Naive thymus-derived CD4-positive, alpha-beta T cell (primary cell): Measurements from ENCODE around the gene TBC1D16. TPM values are rescaled to one million over a fixed set of nuclear protein-coding genes. Genes with fewer than 3 reads are reported as not detected.
A peak's percentile ranks its signal among the peaks of the same experiment; 100 is the strongest.

Source experiments
- ATAC-seq: fragments of 150-1000 bp; cut with Tn5 transposase; 2 replicates; pipeline ENCODE4 v1.10.0; 2021; ENCODE audit warnings: mild to moderate bottlenecking, moderate library complexity
- CTCF ChIA-PET: fragments of 350-600 bp; sonication (Branson Sonifier 250); formaldehyde crosslinking; loops from one replicate; lab custom pipeline; 2021; ENCODE audit warnings: antibody characterized with exemption; lab: Charles Lee
- POLR2A ChIA-PET: fragments of 350-600 bp; sonication (Branson Sonifier 250); formaldehyde crosslinking; loops from one replicate; lab custom pipeline; 2021; ENCODE audit warnings: antibody characterized with exemption, inconsistent platforms; lab: Charles Lee
- DNase-seq, 9 donors: peaks; one replicate each; pipeline versions ENCODE4 v3.0.0 to v3.0.0-alpha.2; 2020 to 2022; ENCODE audit warnings: mixed read lengths in 1 of 9
- H3K27ac ChIP-seq: one replicate; pipeline ENCODE4 v1.7.0; 2013; ENCODE audit warnings: mild to moderate bottlenecking, low read depth, low read length, moderate library complexity
- H3K27me3 ChIP-seq, 2 donors: one replicate each; pipeline ENCODE4 v1.7.0; 2013; ENCODE audit warnings: low read length in 2 of 2, mild to moderate bottlenecking in 2 of 2, moderate library complexity in 2 of 2; ENCODE audit not compliant: control insufficient read depth in 2 of 2, insufficient read depth in 2 of 2
- H3K36me3 ChIP-seq, 3 experiments: 1 replicate in 2 of 3; 2 replicates in 1 of 3; pipeline ENCODE4 v1.7.0; 2013; ENCODE audit warnings: low read length in 3 of 3, mild to moderate bottlenecking in 3 of 3, moderate library complexity in 1 of 3; ENCODE audit not compliant: insufficient read depth in 3 of 3, control insufficient read depth in 2 of 3
- H3K4me1 ChIP-seq, 2 donors: one replicate each; pipeline ENCODE4 v1.7.0; 2013; ENCODE audit warnings: low read length in 2 of 2, mild to moderate bottlenecking in 2 of 2, moderate library complexity in 1 of 2; ENCODE audit not compliant: control insufficient read depth in 2 of 2, insufficient read depth in 2 of 2
- H3K4me3 ChIP-seq: 2 replicates; pipeline ENCODE4 v1.7.0; 2013; ENCODE audit warnings: mild to moderate bottlenecking, low read length
- H3K9me3 ChIP-seq, 3 experiments: 1 replicate in 2 of 3; 2 replicates in 1 of 3; pipeline ENCODE4 v1.7.0; 2013; ENCODE audit warnings: low read length in 3 of 3; ENCODE audit not compliant: control insufficient read depth in 2 of 3
- H3K27ac Mint-ChIP-seq, 9 donors: one replicate each; pipeline ENCODE4 v1.8.0; 2020 to 2022; ENCODE audit warnings: mixed read lengths in 9 of 9, mild to moderate bottlenecking in 8 of 9, moderate library complexity in 5 of 9, inconsistent platforms in 2 of 9
- H3K27me3 Mint-ChIP-seq, 5 donors: one replicate each; pipeline ENCODE4 v1.8.0; 2021 to 2022; ENCODE audit warnings: mixed read lengths in 5 of 5, mild to moderate bottlenecking in 1 of 5
- H3K36me3 Mint-ChIP-seq, 5 donors: one replicate each; pipeline ENCODE4 v1.8.0; 2020 to 2022; ENCODE audit warnings: mixed read lengths in 5 of 5, mild to moderate bottlenecking in 3 of 5, inconsistent platforms in 1 of 5
- H3K4me1 Mint-ChIP-seq, 7 donors: one replicate each; pipeline ENCODE4 v1.8.0; 2020 to 2022; ENCODE audit warnings: mixed read lengths in 7 of 7, mild to moderate bottlenecking in 3 of 7, inconsistent platforms in 1 of 7
- H3K4me3 Mint-ChIP-seq, 10 donors: one replicate each; pipeline ENCODE4 v1.8.0; 2020 to 2022; ENCODE audit warnings: mild to moderate bottlenecking in 10 of 10, mixed read lengths in 10 of 10, moderate library complexity in 6 of 10, inconsistent platforms in 2 of 10
- H3K9me3 Mint-ChIP-seq, 11 donors: one replicate each; pipeline ENCODE4 v1.8.0; 2020 to 2022; ENCODE audit warnings: mixed read lengths in 11 of 11, mild to moderate bottlenecking in 4 of 11, inconsistent platforms in 1 of 11, moderate library complexity in 1 of 11
- intact Hi-C, 2 donors: fragments of 100-400 bp; cut with micrococcal nuclease; formaldehyde crosslinking; loops; one replicate each; pipeline ENCODE4 v1.15.1; 2023
- polyA plus RNA-seq, 2 donors: library from polyadenylated mRNA; unstranded; fragments of 300-500 nt; fragmentation: Illumina TruSeq; gene quantifications; one replicate each; pipeline ENCODE4 v1.2.3, GENCODE V29; 2021
- total RNA-seq, 6 experiments: library from RNA in 5 of 6; stranded (reverse) in 5 of 6; gene quantifications; 1 replicate in 5 of 6; 2 replicates in 1 of 6; pipeline ENCODE4 v1.2.3 and lab custom pipeline; 2021 to 2026

The TBC1D16 gene
- total and polyA plus RNA-seq, 7 experiments from 2014 or later, result 0.44 to 2.5 (median 1.2) TPM

DNA sequence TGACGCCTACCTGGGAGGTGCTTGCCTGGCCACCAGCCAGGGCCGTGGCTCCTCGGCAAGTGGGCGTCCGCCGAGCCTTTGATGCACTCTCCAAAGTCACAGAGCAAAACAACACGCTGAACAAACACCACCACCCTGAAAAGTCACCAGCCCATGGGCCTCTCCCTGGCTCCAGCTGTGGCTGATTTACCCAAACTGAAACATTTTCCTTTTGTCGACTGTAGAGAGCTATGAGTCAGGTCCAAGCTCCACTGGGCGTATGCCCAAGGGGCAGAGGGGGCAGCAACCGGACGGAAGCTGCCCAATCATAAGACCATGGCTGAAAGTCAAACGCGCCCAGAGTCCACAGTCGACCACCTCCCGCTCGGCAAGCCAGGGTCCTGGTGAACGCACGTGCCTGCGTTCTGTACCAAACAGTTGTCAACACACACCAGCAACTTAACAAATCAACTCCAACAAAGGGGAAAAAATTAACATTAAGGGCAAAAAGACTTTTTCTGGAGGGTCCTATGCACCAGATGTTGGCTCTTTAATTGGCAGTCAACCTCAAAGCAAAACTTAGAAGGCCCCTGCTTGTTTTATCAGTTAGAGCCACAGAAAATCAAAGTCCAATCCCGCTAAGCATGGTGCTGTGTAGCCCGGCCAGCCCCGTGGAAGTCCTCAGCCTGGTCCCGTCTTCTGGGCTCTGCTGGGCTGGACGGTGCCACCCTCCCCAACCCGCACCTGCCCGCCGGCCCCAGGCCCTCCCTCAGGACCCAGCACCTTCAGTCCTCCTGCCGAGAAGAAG, 47.3 kb downstream of the TBC1D16 start:
- H3K9me3 ChIP-seq, result no peaks in the 10 kb centered on the region
- peak overlapping the region in 1 of 10 donors; percentile 16 for H3K4me3 Mint-ChIP-seq
- intact Hi-C loops, result no loop called here
- no peaks in the 10 kb centered on the region for H3K9me3 Mint-ChIP-seq
- peaks cover 13 to 23% (median 19%) of the 10 kb centered on the region in 7 donors for H3K4me1 Mint-ChIP-seq
- no peak overlapping the region for H3K27ac ChIP-seq
- no peaks in the 10 kb centered on the region for H3K36me3 ChIP-seq
- no peaks in the 10 kb centered on the region for H3K27me3 ChIP-seq
- H3K27me3 Mint-ChIP-seq, result peaks cover 0 to 6% (median 0%) of the 10 kb centered on the region in 5 donors
- ChIA-PET CTCF (no interaction called here), POLR2A (no interaction called here)
- no peak overlapping the region for H3K27ac Mint-ChIP-seq
- H3K4me1 ChIP-seq, result peaks cover 14 to 18% of the 10 kb centered on the region in 2 donors
- H3K36me3 Mint-ChIP-seq, result no peaks in the 10 kb centered on the region
- DNase-seq (no peak), ATAC-seq (no peak)
- H3K4me3 ChIP-seq, result no peak overlapping the region

- Histone ChIP-seq H3K27me3 (no peaks in the 10 kb centered on the region), H3K36me3 (no peaks in the 10 kb centered on the region), H3K4me3 (no peak overlapping the region), H3K9me3 (no peaks in the 10 kb centered on the region), H3K4me1 (peaks cover 11 to 12% of the 10 kb centered on the region in 2 donors), H3K27ac (no peak overlapping the region)
- no peak overlapping the region for H3K27ac Mint-ChIP-seq
- H3K27me3 Mint-ChIP-seq, result peaks cover 0 to 7% (median 0%) of the 10 kb centered on the region in 5 donors
- peak overlapping the region in 1 of 10 donors; percentile 16 for H3K4me3 Mint-ChIP-seq
- ATAC-seq, result no peak
- peaks cover 8 to 18% (median 14%) of the 10 kb centered on the region in 7 donors for H3K4me1 Mint-ChIP-seq
- no peaks in the 10 kb centered on the region for H3K36me3 Mint-ChIP-seq
- intact Hi-C loops, result no loop called here
- no peaks in the 10 kb centered on the region for H3K9me3 Mint-ChIP-seq
- CTCF ChIA-PET, result no interaction called here
- no peak for DNase-seq
- POLR2A ChIA-PET, result no interaction called here
Observed at GRCh38 chr17:79987935-79988184, 47.8 kb downstream of the TBC1D16 start.

DNA sequence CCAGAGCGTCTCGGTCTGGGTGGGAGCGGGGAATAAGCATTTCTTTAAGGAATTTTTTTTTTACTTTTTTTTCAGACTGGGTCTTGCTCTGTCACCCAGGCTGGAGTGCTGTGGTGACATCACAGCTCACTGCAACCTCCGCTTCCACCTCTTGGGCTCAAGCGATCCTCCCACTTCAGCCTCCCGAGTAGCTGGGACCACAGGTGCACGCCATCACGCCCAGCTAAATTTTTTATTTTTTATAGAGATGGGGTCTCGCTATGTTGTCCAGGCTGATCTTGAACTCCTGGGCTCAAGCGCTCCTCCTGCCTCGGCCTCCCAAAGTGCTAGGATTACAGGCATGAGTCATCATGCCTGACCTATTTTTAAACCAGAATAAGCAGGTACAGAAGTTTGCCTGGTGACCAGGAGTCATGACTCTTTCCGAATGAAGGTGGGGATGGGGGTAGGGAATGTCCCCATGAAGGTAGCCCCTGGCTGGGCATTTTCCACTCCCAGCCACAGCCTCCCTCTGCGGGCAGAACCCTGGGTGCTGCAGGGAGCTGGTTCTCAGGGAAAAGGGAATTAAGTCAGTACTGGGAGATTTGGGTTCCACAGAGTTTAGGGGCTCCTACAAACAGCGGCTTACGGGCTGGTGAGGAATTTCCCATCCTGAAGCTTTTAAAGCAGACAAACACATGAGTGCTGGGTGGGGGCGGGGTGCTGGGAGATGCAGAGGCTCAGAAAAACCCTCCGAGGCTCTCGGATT, 48.3 kb downstream of the TBC1D16 start:
- H3K9me3 Mint-ChIP-seq, result no peaks in the 10 kb centered on the region
- no peaks in the 10 kb centered on the region for H3K27me3 ChIP-seq
- no peaks in the 10 kb centered on the region for H3K36me3 Mint-ChIP-seq
- no peak overlapping the region for H3K27ac Mint-ChIP-seq
- CTCF ChIA-PET, result interaction anchor here (0.6 to 0.7 kb wide), 2 partner anchors 25 to 478 kb away, joined by 4 read pairs; no protein-coding TSS in a partner anchor
- intact Hi-C loops, result no loop called here
- no peak overlapping the region for H3K4me3 Mint-ChIP-seq
- H3K4me1 ChIP-seq, result peaks cover 6 to 7% of the 10 kb centered on the region in 2 donors
- H3K4me3 ChIP-seq, result no peak overlapping the region
- ATAC-seq (no peak), DNase-seq (no peak)
- H3K27ac ChIP-seq, result no peak overlapping the region
- H3K27me3 Mint-ChIP-seq, result peaks cover 0 to 7% (median 0%) of the 10 kb centered on the region in 5 donors
- H3K9me3 ChIP-seq, result no peaks in the 10 kb centered on the region
- POLR2A ChIA-PET, result no interaction called here
- H3K4me1 Mint-ChIP-seq, result peaks cover 3 to 13% (median 9%) of the 10 kb centered on the region in 7 donors
- no peaks in the 10 kb centered on the region for H3K36me3 ChIP-seq

- Mint-ChIP-seq H3K9me3 (no peaks in the 10 kb centered on the region), H3K4me1 (peaks cover 0 to 10% (median 6%) of the 10 kb centered on the region in 7 donors), H3K27me3 (peaks cover 0 to 7% (median 0%) of the 10 kb centered on the region in 5 donors), H3K27ac (no peak overlapping the region), H3K4me3 (no peak overlapping the region), H3K36me3 (no peaks in the 10 kb centered on the region)
- CTCF ChIA-PET, result no interaction called here
- H3K27ac ChIP-seq, result no peak overlapping the region
- intact Hi-C loops, result no loop called here
- POLR2A ChIA-PET, result no interaction called here
- DNase-seq, result no peak
- H3K9me3 ChIP-seq, result no peaks in the 10 kb centered on the region
- H3K36me3 ChIP-seq, result no peaks in the 10 kb centered on the region
- ATAC-seq, result no peak
- peaks cover 0 to 4% of the 10 kb centered on the region in 2 donors for H3K4me1 ChIP-seq
- no peak overlapping the region for H3K4me3 ChIP-seq
- H3K27me3 ChIP-seq, result no peaks in the 10 kb centered on the region
Observed at GRCh38 chr17:79986411-79987186, 49.1 kb downstream of the TBC1D16 start.

GRCh38 chr17:79985943-79986391, 49.7 kb downstream of the TBC1D16 start:
- Histone ChIP-seq H3K4me1 (no peaks in the 10 kb centered on the region), H3K36me3 (no peaks in the 10 kb centered on the region), H3K27me3 (no peaks in the 10 kb centered on the region), H3K9me3 (no peaks in the 10 kb centered on the region), H3K27ac (no peak overlapping the region), H3K4me3 (no peak overlapping the region)
- ChIA-PET CTCF (no interaction called here), POLR2A (no interaction called here)
- Mint-ChIP-seq H3K36me3 (no peaks in the 10 kb centered on the region), H3K27me3 (peaks cover 0 to 7% (median 0%) of the 10 kb centered on the region in 5 donors), H3K9me3 (no peaks in the 10 kb centered on the region), H3K4me3 (no peak overlapping the region), H3K4me1 (peaks cover 0 to 10% (median 3%) of the 10 kb centered on the region in 7 donors), H3K27ac (no peak overlapping the region)
- ATAC-seq (no peak), DNase-seq (no peak)
- intact Hi-C loops, result no loop called here

GRCh38 chr17:79985361-79985942, 50.2 kb downstream of the TBC1D16 start:
- ATAC-seq (no peak), DNase-seq (no peak)
- Histone ChIP-seq H3K9me3 (no peaks in the 10 kb centered on the region), H3K4me3 (no peak overlapping the region), H3K36me3 (no peaks in the 10 kb centered on the region), H3K4me1 (no peaks in the 10 kb centered on the region), H3K27me3 (no peaks in the 10 kb centered on the region), H3K27ac (no peak overlapping the region)
- H3K4me3 Mint-ChIP-seq, result no peak overlapping the region
- intact Hi-C loops, result no loop called here
- peaks cover 0 to 3% (median 0%) of the 10 kb centered on the region in 5 donors for H3K27me3 Mint-ChIP-seq
- no peaks in the 10 kb centered on the region for H3K36me3 Mint-ChIP-seq
- ChIA-PET POLR2A (no interaction called here), CTCF (no interaction called here)
- H3K4me1 Mint-ChIP-seq, result peaks cover 0 to 5% (median 0%) of the 10 kb centered on the region in 7 donors
- H3K27ac Mint-ChIP-seq, result no peak overlapping the region
- no peaks in the 10 kb centered on the region for H3K9me3 Mint-ChIP-seq
